OCI-LY7 (cell line): ENCODE measurements around the gene KATNA1. TPM values are rescaled to one million over a fixed set of nuclear protein-coding genes. Genes with fewer than 3 reads are reported as not detected.

ENCODE experiments used
- BruUV-seq: library from RNA; stranded (reverse); fragments of 400-500 nt; replicated peaks from 2 replicates; lab custom pipeline; 2021; lab: Mats Ljungman, UMichigan
- CTCF ChIA-PET: fragments of 300-600 bp; sonication (Branson Sonifier 250); formaldehyde crosslinking; loops from one replicate; lab custom pipeline; 2022; ENCODE audit warnings: antibody characterized with exemption; ENCODE audit not compliant: unreplicated experiment; lab: Charles Lee
- POLR2A ChIA-PET: fragments of 300-600 bp; sonication (Branson Sonifier 250); formaldehyde crosslinking; loops from one replicate; lab custom pipeline; 2022; ENCODE audit warnings: antibody characterized with exemption; lab: Charles Lee
- DNase-seq: peaks from one replicate; pipeline ENCODE4 v3.0.0-alpha.2; 2015; ENCODE audit warnings: low spot score
- H2AFZ ChIP-seq: fragments of 200-600 bp; sonication (generic), shearing (Covaris generic); 2 replicates; pipeline ENCODE4 v1.6.1; 2014; ENCODE audit warnings: mild to moderate bottlenecking, antibody characterized with exemption, low read length, moderate library complexity
- H3K27ac ChIP-seq: fragments of 200-600 bp; sonication (generic); 2 replicates; pipeline ENCODE4 v1.5.1; 2014; ENCODE audit warnings: mixed run types, low read depth, mild to moderate bottlenecking, moderate library complexity, low read length, inconsistent platforms; ENCODE audit not compliant: poor library complexity, severe bottlenecking
- H3K36me3 ChIP-seq: fragments of 200-600 bp; sonication (generic); 2 replicates; pipeline ENCODE4 v1.6.1; 2014; ENCODE audit warnings: mild to moderate bottlenecking, antibody characterized with exemption, low read length, moderate library complexity, mixed read lengths; ENCODE audit not compliant: insufficient read depth
- H3K4me1 ChIP-seq: fragments of 200-600 bp; sonication (generic); 2 replicates; pipeline ENCODE4 v1.5.1; 2014; ENCODE audit warnings: mild to moderate bottlenecking, low read length; ENCODE audit not compliant: insufficient read depth, poor library complexity, severe bottlenecking
- H3K4me2 ChIP-seq: fragments of 200-600 bp; sonication (generic); 2 replicates; pipeline ENCODE4 v1.6.1; 2014; ENCODE audit warnings: mild to moderate bottlenecking, low read length
- H3K4me3 ChIP-seq: fragments of 200-600 bp; sonication (generic); 2 replicates; pipeline ENCODE4 v1.5.1; 2014; ENCODE audit warnings: mild to moderate bottlenecking, low read depth, low read length; ENCODE audit not compliant: poor library complexity, severe bottlenecking
- H3K79me2 ChIP-seq: fragments of 200-600 bp; sonication (generic); 2 replicates; pipeline ENCODE4 v1.6.1; 2016; ENCODE audit warnings: low read depth, mild to moderate bottlenecking, low read length, moderate library complexity, mixed read lengths; ENCODE audit not compliant: insufficient read depth
- H3K9me2 ChIP-seq: fragments of 200-600 bp; sonication (generic); 2 replicates; pipeline ENCODE4 v1.6.1; 2016; ENCODE audit warnings: mild to moderate bottlenecking, low read length, mixed read lengths; ENCODE audit not compliant: insufficient read depth
- H3K9me3 ChIP-seq: fragments of 200-600 bp; sonication (generic); 2 replicates; pipeline ENCODE4 v1.6.1; 2014; ENCODE audit warnings: mild to moderate bottlenecking, mixed run types, low read length, mixed read lengths
- H4K20me1 ChIP-seq: fragments of 200-600 bp; sonication (generic); 2 replicates; pipeline ENCODE4 v1.6.1; 2014; ENCODE audit warnings: mild to moderate bottlenecking, antibody characterized with exemption, low read length, moderate library complexity, mixed read lengths; ENCODE audit not compliant: insufficient read depth
- CTCF ChIP-seq: fragments of 200-600 bp; sonication (generic); conservative IDR thresholded peaks from 2 replicates; pipeline ENCODE4 v1.5.1; 2014; ENCODE audit warnings: mild to moderate bottlenecking, antibody characterized with exemption, low read length, moderate library complexity, mixed read lengths
- EZH2phosphoT487 ChIP-seq: fragments of 200-600 bp; sonication (generic); IDR thresholded peaks from 2 replicates; pipeline ENCODE4 v1.6.1; 2018; ENCODE audit warnings: low read depth, borderline replicate concordance, mild to moderate bottlenecking, mixed run types, antibody characterized with exemption, low read length, moderate library complexity, mixed read lengths
- intact Hi-C: fragments of 100-400 bp; cut with micrococcal nuclease; formaldehyde crosslinking; loops from one replicate; pipeline ENCODE4 v1.10.0; 2022; ENCODE audit not compliant: unreplicated experiment
- total RNA-seq, 2 experiments: library from RNA; depleted of rRNA in 1 of 2; stranded (reverse); fragments of >200 nt in 1 of 2; shearing (Covaris generic) in 1 of 2; gene quantifications; 2 replicates each; pipeline ENCODE4 v1.2.3, GENCODE V29; 2014 to 2022

The KATNA1 gene
- total RNA-seq, 2 experiments from 2014 or later = 35.1 to 36.5 TPM

DNA sequence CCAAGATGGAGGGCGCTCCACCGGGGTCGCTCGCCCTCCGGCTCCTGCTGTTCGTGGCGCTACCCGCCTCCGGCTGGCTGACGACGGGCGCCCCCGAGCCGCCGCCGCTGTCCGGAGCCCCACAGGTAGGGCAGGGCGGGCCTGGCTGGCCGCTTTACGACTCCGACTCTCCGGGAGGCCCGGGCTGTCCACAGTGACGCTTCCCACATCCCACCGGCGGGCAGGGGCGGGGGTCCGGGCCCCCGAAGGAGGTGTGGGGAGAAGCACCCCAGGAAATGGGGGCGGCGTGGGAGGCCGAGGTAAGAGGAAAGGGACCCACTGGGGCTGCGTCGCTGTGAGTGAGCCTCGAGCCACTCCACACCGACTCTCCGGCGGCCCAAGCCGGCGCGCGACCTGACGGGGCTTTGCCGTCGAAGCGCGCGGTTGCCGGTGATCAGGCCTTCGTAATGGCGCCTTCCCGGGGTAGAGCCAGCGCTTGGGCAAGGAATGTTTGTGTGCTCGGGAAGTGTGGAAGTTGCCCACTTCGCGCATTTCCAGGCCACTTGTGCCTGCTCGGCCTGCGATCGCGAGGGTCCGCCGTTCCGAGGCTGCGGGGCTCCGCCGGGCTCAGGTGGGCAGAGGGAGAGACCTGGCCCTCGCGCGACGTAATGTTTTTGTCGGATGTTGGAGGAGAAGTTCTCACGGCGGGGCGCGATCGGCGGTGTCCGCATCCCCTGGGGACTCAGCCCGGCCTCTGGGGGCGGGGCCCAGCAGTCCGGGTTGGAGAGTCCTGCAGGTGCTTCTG, 81.9 kb downstream of the KATNA1 start:
- ChIA-PET CTCF (no interaction called here), POLR2A (interaction anchor here (0.6 to 1.4 kb wide), 2 partner anchors 18 to 151 kb away, joined by 3 to 4 read pairs; partner anchors contain the start of gene LATS1)
- intact Hi-C loops = loop anchor here (1.0 to 10.0 kb wide), 5 partner anchors 85 to 358 kb away; partner anchors contain the start of gene RAET1G
- Histone ChIP-seq H3K4me1 (peaks cover 30% of the 10 kb centered on the region), H3K9me3 (no peaks in the 10 kb centered on the region), H2AFZ (peak overlapping the region; percentile 87), H3K9me2 (no peaks in the 10 kb centered on the region), H3K79me2 (peaks cover 45% of the 10 kb centered on the region), H3K4me3 (peak overlapping the region; percentile 97), H3K36me3 (no peaks in the 10 kb centered on the region), H4K20me1 (0 out of 2 replicates have a peak, but pooled peaks cover 14% of the 10 kb centered on the region), H3K27ac (peak overlapping the region; percentile 79), H3K4me2 (peak overlapping the region; percentile 84)
- TF ChIP-seq CTCF (no peak), EZH2phosphoT487 (no peak)
- BruUV-seq = no TSS peak
- DNase-seq = peak; percentile 71

DNA sequence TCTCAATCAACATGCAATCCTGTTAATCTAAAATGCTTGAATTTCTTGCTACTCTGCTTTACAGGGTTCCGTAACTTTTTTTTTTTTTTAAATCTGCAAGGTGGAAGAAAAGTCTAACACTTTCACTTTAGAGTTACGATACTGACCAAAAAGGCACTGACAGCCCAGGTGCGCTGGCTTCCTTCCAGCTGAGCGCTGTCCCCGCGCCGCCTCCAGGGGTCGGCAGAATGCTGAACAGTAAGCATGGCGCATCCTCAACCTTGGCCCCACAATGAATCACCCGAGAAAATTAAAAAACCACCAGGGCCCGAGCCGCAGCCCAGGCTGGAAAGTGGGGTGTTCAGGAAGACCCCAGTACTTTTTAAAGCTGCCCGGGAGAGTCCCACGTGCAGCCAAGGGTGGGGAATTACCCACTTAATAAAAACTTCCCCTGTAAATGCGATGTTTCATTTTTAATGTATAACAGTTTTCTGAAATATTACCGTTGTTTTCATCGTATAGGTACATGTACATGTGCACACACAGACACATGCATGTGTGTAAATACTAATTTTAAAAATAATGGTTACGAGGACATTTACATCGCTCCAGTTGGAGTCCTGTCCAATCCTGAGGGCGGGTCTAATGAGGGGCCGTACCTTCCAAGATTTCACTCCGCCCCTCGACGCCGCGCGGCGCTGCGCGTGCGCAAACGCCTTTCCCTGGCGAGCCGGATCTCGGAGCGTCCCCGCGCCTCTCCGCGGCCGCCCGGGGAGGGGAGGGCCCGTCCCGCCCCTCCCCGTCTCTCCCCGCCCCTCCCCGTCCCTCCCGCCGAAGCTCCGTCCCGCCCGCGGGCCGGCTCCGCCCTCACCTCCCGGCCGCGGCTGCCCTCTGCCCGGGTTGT, 82.7 kb downstream of the KATNA1 start, which contains the start of gene GINM1:
GINM1 (plus strand) TSS at position 849 of the 883 bp plus-strand sequence. CDS start 40 bp downstream, outside the sequence.
- H3K9me2 ChIP-seq = no peaks in the 10 kb centered on the region
- H3K4me2 ChIP-seq = peak within 1 kb of the TSS; percentile 89
- peaks cover 38% of the 10 kb centered on the region for H3K79me2 ChIP-seq
- peaks cover 30% of the 10 kb centered on the region for H3K4me1 ChIP-seq
- BruUV-seq = no TSS peak
- no peaks in the 10 kb centered on the region for H3K9me3 ChIP-seq
- ChIA-PET CTCF (interaction anchor here (1.0 kb wide), 1 partner anchor 20 kb away, joined by 4 read pairs; the partner anchor contains the start of gene PPIL4), POLR2A (interaction anchor here (0.6 to 2.0 kb wide), 11 partner anchors 17 to 711 kb away, joined by 3 to 7 read pairs (median 4); partner anchors contain the start of gene LATS1)
- DNase-seq = peak; percentile 96
- peak within 1 kb of the TSS; percentile 79 for H3K27ac ChIP-seq
- H3K4me3 ChIP-seq = peak within 1 kb of the TSS; percentile 97
- no peaks in the 10 kb centered on the region for H3K36me3 ChIP-seq
- H2AFZ ChIP-seq = peak within 1 kb of the TSS; percentile 98
- TF ChIP-seq EZH2phosphoT487 (no peak), CTCF (peak; percentile 94)
- intact Hi-C loops = loop anchor here (1.0 to 10.0 kb wide), 7 partner anchors 19 to 359 kb away; partner anchors contain the start of genes KATNA1, PPIL4 and RAET1G
- H4K20me1 ChIP-seq = 0 out of 2 replicates have a peak, but pooled peaks cover 13% of the 10 kb centered on the region
